ENCODE measurements around the gene TNFSF12. TPM values are rescaled to one million over a fixed set of nuclear protein-coding genes. Genes with fewer than 3 reads are reported as not detected.

The TNFSF12 gene, protein sequence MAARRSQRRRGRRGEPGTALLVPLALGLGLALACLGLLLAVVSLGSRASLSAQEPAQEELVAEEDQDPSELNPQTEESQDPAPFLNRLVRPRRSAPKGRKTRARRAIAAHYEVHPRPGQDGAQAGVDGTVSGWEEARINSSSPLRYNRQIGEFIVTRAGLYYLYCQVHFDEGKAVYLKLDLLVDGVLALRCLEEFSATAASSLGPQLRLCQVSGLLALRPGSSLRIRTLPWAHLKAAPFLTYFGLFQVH
- total RNA-seq (2014; rRNA removed; shearing (Covaris generic); ENCODE audit: low replicate concordance) = not detected in 2 replicates

DNA sequence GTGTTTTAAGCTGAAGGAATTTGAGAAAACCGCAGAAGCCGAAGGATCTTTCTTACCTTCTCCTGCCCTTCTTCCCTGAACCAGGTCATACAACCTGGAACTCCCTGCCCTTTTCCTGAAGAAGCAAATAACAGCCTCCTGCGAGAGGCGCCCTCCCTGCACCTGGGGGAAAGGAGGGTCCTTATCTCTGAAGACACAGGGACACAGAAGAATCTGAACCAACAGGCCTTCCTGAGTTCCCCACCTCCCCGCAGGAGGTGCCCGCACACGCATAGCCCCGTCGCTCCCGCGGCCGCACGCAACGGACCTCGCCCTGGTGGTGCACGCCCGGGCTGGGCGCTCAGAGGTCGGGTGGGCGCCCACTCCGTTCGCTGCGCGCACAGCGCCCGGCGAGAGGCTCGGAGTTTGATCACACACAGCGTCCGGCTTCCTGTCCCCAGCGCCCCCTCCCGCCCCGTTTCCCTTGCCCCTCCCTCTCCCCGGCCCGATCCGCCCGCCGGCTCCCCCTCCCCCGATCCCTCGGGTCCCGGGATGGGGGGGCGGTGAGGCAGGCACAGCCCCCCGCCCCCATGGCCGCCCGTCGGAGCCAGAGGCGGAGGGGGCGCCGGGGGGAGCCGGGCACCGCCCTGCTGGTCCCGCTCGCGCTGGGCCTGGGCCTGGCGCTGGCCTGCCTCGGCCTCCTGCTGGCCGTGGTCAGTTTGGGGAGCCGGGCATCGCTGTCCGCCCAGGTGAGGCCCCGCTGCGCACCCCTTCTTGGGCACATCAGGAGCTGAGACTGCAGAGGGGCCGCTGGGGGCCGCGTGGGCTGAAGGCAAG is at the start of gene TNFSF12:
Gene TNFSF12 (plus strand): TSS at position 474 of the 816 bp plus-strand sequence. CDS start 96 bp downstream, at position 570.
- Histone ChIP-seq H4K20me1 (ENCODE audit: insufficient read depth, low read depth, low read length) (no peaks in the 10 kb centered on the region), H3K4me2 (ENCODE audit: low read depth, low read length, poor library complexity, severe bottlenecking) (no peak within 1 kb of the TSS), H3K4me3 (ENCODE audit: low read length) (no peak within 1 kb of the TSS), H3K9ac (ENCODE audit: low read length) (no peak within 1 kb of the TSS), H3K9me2 (replicated peaks; ENCODE audit: insufficient read depth, low read length) (no peaks in the 10 kb centered on the region), H3K79me2 (ENCODE audit: low read length) (no peaks in the 10 kb centered on the region), H3K27me3 (ENCODE audit: low read length) (no peaks in the 10 kb centered on the region), H3K36me3 (ENCODE audit: insufficient read depth, low read length) (no peaks in the 10 kb centered on the region), H3K27ac (ENCODE audit: low read length) (no peak within 1 kb of the TSS), H2AFZ (ENCODE audit: low read length) (no peak within 1 kb of the TSS), H3K4me1 (ENCODE audit: low read length) (no peaks in the 10 kb centered on the region), H3K9me3 (ENCODE audit: low read length) (no peaks in the 10 kb centered on the region)
- no peak for DNase-seq

DNA sequence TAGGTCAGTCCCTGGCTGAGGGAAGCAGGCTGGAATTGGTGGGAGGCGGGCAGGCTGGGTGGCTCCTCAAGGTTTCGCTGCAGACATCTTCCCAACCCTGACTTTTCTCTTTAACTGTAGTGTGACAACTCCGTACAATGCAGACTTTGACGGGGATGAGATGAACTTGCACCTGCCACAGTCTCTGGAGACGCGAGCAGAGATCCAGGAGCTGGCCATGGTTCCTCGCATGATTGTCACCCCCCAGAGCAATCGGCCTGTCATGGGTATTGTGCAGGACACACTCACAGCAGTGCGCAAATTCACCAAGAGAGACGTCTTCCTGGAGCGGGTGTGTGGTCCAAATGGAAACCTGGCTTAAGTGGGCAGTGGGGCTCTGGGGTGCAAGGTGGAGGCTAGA is 49.7 kb upstream of the TNFSF12 start:
- H4K20me1 ChIP-seq (ENCODE audit: insufficient read depth, low read depth, low read length) = peaks cover 44% of the 10 kb centered on the region
- H3K79me2 ChIP-seq (ENCODE audit: low read length) = peaks cover 19% of the 10 kb centered on the region

DNA sequence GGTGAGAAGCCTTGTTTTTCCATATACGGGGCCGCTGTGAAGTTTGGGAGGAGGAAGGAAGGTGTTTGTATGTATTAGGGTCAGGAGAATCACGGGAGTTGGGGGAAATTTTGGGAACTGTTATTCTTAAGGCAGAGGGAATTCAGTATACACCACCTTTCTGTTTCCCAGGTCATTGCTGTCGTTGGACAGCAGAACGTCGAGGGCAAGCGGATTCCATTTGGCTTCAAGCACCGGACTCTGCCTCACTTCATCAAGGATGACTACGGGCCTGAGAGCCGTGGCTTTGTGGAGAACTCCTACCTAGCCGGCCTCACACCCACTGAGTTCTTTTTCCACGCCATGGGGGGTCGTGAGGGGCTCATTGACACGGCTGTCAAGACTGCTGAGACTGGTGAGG is 47.1 kb upstream of the TNFSF12 start:
- no peak overlapping the region for H3K4me2 ChIP-seq (ENCODE audit: low read depth, low read length, poor library complexity, severe bottlenecking)
- no peak overlapping the region for H2AFZ ChIP-seq (ENCODE audit: low read length)
- H3K27me3 ChIP-seq (ENCODE audit: low read length) = no peaks in the 10 kb centered on the region
- no peak overlapping the region for H3K4me3 ChIP-seq (ENCODE audit: low read length)
- H3K9ac ChIP-seq (ENCODE audit: low read length) = no peak overlapping the region
- no peak for DNase-seq
- no peaks in the 10 kb centered on the region for H3K9me2 ChIP-seq (replicated peaks; ENCODE audit: insufficient read depth, low read length)
- peaks cover 77% of the 10 kb centered on the region for H3K36me3 ChIP-seq (ENCODE audit: insufficient read depth, low read length)
- no peaks in the 10 kb centered on the region for H3K79me2 ChIP-seq (ENCODE audit: low read length)
- no peaks in the 10 kb centered on the region for H3K4me1 ChIP-seq (ENCODE audit: low read length)
- peaks cover 26% of the 10 kb centered on the region for H4K20me1 ChIP-seq (ENCODE audit: insufficient read depth, low read depth, low read length)
- H3K27ac ChIP-seq (ENCODE audit: low read length) = no peak overlapping the region
- H3K9me3 ChIP-seq (ENCODE audit: low read length) = no peaks in the 10 kb centered on the region

More for the DNA sequence above, 49.7 kb upstream of the TNFSF12 start:
- Histone ChIP-seq H3K36me3 (ENCODE audit: insufficient read depth, low read length) (peaks cover 83% of the 10 kb centered on the region), H3K4me2 (ENCODE audit: low read depth, low read length, poor library complexity, severe bottlenecking) (no peak overlapping the region), H3K9me3 (ENCODE audit: low read length) (no peaks in the 10 kb centered on the region), H3K4me1 (ENCODE audit: low read length) (no peaks in the 10 kb centered on the region), H2AFZ (ENCODE audit: low read length) (no peak overlapping the region), H3K27ac (ENCODE audit: low read length) (no peak overlapping the region), H3K9me2 (replicated peaks; ENCODE audit: insufficient read depth, low read length) (no peaks in the 10 kb centered on the region), H3K9ac (ENCODE audit: low read length) (no peak overlapping the region), H3K27me3 (ENCODE audit: low read length) (no peaks in the 10 kb centered on the region), H3K4me3 (ENCODE audit: low read length) (no peak overlapping the region)
- no peak for DNase-seq

DNA sequence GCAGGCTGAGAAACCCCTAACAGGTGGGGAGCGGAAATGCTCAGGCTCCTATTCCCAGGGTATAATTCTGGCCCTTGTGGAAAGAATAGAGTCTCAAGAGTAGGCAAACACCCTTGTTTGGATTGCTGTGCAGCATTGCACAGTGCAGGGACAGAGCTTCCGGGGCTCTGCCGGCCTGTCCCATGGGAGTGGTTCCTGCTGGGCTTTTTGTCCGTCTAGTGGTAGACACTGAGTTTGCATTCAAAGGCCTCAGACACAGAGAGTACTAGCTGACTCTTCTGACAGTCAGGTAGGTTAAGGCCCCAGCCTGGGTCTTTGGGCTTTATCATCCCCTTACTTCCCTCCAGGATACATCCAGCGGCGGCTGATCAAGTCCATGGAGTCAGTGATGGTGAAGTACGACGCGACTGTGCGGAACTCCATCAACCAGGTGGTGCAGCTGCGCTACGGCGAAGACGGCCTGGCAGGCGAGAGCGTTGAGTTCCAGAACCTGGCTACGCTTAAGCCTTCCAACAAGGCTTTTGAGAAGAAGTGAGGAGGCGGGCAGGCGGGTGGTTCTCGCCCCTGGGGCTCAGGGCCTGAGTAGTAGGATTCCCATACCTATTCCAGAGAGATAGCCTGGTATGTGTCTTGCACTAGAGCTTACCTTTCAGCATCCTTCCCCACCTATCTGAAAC is 46.5 kb upstream of the TNFSF12 start:
- H3K27ac ChIP-seq (ENCODE audit: low read length) = no peak overlapping the region
- H3K9me2 ChIP-seq (replicated peaks; ENCODE audit: insufficient read depth, low read length) = no peaks in the 10 kb centered on the region
- no peak overlapping the region for H3K4me3 ChIP-seq (ENCODE audit: low read length)
- peaks cover 22% of the 10 kb centered on the region for H4K20me1 ChIP-seq (ENCODE audit: insufficient read depth, low read depth, low read length)
- no peaks in the 10 kb centered on the region for H3K79me2 ChIP-seq (ENCODE audit: low read length)
- no peak overlapping the region for H3K4me2 ChIP-seq (ENCODE audit: low read depth, low read length, poor library complexity, severe bottlenecking)
- H3K4me1 ChIP-seq (ENCODE audit: low read length) = no peaks in the 10 kb centered on the region
- H3K9me3 ChIP-seq (ENCODE audit: low read length) = no peaks in the 10 kb centered on the region
- H3K36me3 ChIP-seq (ENCODE audit: insufficient read depth, low read length) = peaks cover 76% of the 10 kb centered on the region
- no peak overlapping the region for H3K9ac ChIP-seq (ENCODE audit: low read length)
- no peak for DNase-seq
- no peak overlapping the region for H2AFZ ChIP-seq (ENCODE audit: low read length)
- H3K27me3 ChIP-seq (ENCODE audit: low read length) = no peaks in the 10 kb centered on the region

DNA sequence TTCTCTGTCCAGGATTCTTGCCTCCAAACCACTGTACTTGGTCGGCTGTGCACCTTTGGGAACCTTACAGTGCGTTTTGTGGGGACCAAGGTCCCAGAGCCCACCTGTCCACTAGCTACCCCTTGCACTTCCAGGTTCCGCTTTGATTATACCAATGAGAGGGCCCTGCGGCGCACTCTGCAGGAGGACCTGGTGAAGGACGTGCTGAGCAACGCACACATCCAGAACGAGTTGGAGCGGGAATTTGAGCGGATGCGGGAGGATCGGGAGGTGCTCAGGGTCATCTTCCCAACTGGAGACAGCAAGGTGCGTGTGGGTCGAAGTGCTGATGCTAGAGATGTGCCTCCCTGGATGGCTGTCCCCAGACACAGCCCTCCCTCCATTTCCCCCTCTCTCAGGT is 45.9 kb upstream of the TNFSF12 start:
- Histone ChIP-seq H3K4me2 (ENCODE audit: low read depth, low read length, poor library complexity, severe bottlenecking) (no peak overlapping the region), H3K79me2 (ENCODE audit: low read length) (no peaks in the 10 kb centered on the region), H3K9me3 (ENCODE audit: low read length) (no peaks in the 10 kb centered on the region), H3K27ac (ENCODE audit: low read length) (no peak overlapping the region), H3K36me3 (ENCODE audit: insufficient read depth, low read length) (peaks cover 71% of the 10 kb centered on the region), H3K9ac (ENCODE audit: low read length) (no peak overlapping the region), H3K27me3 (ENCODE audit: low read length) (no peaks in the 10 kb centered on the region), H3K4me3 (ENCODE audit: low read length) (no peak overlapping the region), H4K20me1 (ENCODE audit: insufficient read depth, low read depth, low read length) (peaks cover 22% of the 10 kb centered on the region), H2AFZ (ENCODE audit: low read length) (no peak overlapping the region), H3K4me1 (ENCODE audit: low read length) (no peaks in the 10 kb centered on the region), H3K9me2 (replicated peaks; ENCODE audit: insufficient read depth, low read length) (no peaks in the 10 kb centered on the region)
- DNase-seq = no peak

DNA sequence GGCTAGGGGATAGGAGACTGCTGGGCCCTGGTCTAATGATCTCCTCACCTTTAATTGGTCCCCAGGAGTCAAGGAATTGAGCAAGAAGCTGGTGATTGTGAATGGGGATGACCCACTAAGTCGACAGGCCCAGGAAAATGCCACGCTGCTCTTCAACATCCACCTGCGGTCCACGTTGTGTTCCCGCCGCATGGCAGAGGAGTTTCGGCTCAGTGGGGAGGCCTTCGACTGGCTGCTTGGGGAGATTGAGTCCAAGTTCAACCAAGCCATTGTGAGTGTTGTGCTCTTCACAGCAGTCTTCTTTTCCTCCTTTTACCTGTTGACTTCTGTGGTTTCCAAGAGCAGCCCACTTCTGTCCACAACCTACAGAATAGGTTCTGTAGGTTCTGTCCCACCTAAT is 45.3 kb upstream of the TNFSF12 start:
- Histone ChIP-seq H3K79me2 (ENCODE audit: low read length) (no peaks in the 10 kb centered on the region), H3K9me2 (replicated peaks; ENCODE audit: insufficient read depth, low read length) (no peaks in the 10 kb centered on the region), H3K27ac (ENCODE audit: low read length) (no peak overlapping the region), H3K9ac (ENCODE audit: low read length) (no peak overlapping the region), H3K9me3 (ENCODE audit: low read length) (no peaks in the 10 kb centered on the region), H3K4me2 (ENCODE audit: low read depth, low read length, poor library complexity, severe bottlenecking) (no peak overlapping the region), H2AFZ (ENCODE audit: low read length) (no peak overlapping the region), H4K20me1 (ENCODE audit: insufficient read depth, low read depth, low read length) (peaks cover 22% of the 10 kb centered on the region), H3K4me3 (ENCODE audit: low read length) (no peak overlapping the region), H3K4me1 (ENCODE audit: low read length) (no peaks in the 10 kb centered on the region), H3K36me3 (ENCODE audit: insufficient read depth, low read length) (peaks cover 67% of the 10 kb centered on the region), H3K27me3 (ENCODE audit: low read length) (no peaks in the 10 kb centered on the region)
- no peak for DNase-seq

DNA sequence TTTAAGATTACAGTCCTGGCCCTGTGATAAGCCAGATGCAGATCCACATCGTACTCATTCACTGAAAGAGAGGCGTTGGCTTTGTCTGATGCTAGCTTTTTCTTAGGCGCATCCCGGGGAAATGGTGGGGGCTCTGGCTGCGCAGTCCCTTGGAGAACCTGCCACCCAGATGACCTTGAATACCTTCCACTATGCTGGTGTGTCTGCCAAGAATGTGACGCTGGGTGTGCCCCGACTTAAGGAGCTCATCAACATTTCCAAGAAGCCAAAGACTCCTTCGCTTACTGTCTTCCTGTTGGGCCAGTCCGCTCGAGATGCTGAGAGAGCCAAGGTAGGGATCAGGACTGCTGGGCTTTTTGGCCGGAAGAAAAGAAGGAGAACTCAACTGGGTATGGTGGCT is 40.7 kb upstream of the TNFSF12 start:
- H3K9me2 ChIP-seq (replicated peaks; ENCODE audit: insufficient read depth, low read length) = no peaks in the 10 kb centered on the region
- no peak overlapping the region for H3K27ac ChIP-seq (ENCODE audit: low read length)
- H3K4me3 ChIP-seq (ENCODE audit: low read length) = no peak overlapping the region
- no peak overlapping the region for H2AFZ ChIP-seq (ENCODE audit: low read length)
- H4K20me1 ChIP-seq (ENCODE audit: insufficient read depth, low read depth, low read length) = peaks cover 8% of the 10 kb centered on the region
- no peak for DNase-seq
- H3K9ac ChIP-seq (ENCODE audit: low read length) = no peak overlapping the region
- H3K9me3 ChIP-seq (ENCODE audit: low read length) = no peaks in the 10 kb centered on the region
- no peaks in the 10 kb centered on the region for H3K4me1 ChIP-seq (ENCODE audit: low read length)
- H3K4me2 ChIP-seq (ENCODE audit: low read depth, low read length, poor library complexity, severe bottlenecking) = no peak overlapping the region
- peaks cover 44% of the 10 kb centered on the region for H3K36me3 ChIP-seq (ENCODE audit: insufficient read depth, low read length)
- no peaks in the 10 kb centered on the region for H3K27me3 ChIP-seq (ENCODE audit: low read length)
- no peaks in the 10 kb centered on the region for H3K79me2 ChIP-seq (ENCODE audit: low read length)

DNA sequence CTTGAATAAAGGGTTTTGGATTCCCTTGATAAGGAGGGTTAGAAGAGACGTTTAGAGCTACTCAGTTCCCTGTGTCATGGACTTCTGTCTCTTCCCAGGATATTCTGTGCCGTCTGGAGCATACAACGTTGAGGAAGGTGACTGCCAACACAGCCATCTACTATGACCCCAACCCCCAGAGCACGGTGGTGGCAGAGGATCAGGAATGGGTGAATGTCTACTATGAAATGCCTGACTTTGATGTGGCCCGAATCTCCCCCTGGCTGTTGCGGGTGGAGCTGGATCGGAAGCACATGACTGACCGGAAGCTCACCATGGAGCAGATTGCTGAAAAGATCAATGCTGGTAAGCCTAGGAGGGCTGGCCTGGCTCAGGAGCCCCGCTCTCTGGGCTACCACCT is 40.0 kb upstream of the TNFSF12 start:
- peaks cover 5% of the 10 kb centered on the region for H4K20me1 ChIP-seq (ENCODE audit: insufficient read depth, low read depth, low read length)
- no peak overlapping the region for H3K27ac ChIP-seq (ENCODE audit: low read length)
- no peaks in the 10 kb centered on the region for H3K4me1 ChIP-seq (ENCODE audit: low read length)
- H3K4me2 ChIP-seq (ENCODE audit: low read depth, low read length, poor library complexity, severe bottlenecking) = no peak overlapping the region
- DNase-seq = no peak
- H3K9me2 ChIP-seq (replicated peaks; ENCODE audit: insufficient read depth, low read length) = no peaks in the 10 kb centered on the region
- H3K27me3 ChIP-seq (ENCODE audit: low read length) = no peaks in the 10 kb centered on the region
- H3K79me2 ChIP-seq (ENCODE audit: low read length) = no peaks in the 10 kb centered on the region
- no peak overlapping the region for H3K4me3 ChIP-seq (ENCODE audit: low read length)
- H3K36me3 ChIP-seq (ENCODE audit: insufficient read depth, low read length) = peaks cover 37% of the 10 kb centered on the region
- H3K9ac ChIP-seq (ENCODE audit: low read length) = no peak overlapping the region
- no peaks in the 10 kb centered on the region for H3K9me3 ChIP-seq (ENCODE audit: low read length)
- no peak overlapping the region for H2AFZ ChIP-seq (ENCODE audit: low read length)

All from Karpas-422 (cell line).